ENCODE data around the gene CD93. TPM values are rescaled to one million over a fixed set of nuclear protein-coding genes. Genes with fewer than 3 reads are reported as not detected.

Gene CD93
- total and polyA plus RNA-seq, 3 donors from 2014 or later, result 9.4 to 14.8 (median 14.2) TPM

DNA sequence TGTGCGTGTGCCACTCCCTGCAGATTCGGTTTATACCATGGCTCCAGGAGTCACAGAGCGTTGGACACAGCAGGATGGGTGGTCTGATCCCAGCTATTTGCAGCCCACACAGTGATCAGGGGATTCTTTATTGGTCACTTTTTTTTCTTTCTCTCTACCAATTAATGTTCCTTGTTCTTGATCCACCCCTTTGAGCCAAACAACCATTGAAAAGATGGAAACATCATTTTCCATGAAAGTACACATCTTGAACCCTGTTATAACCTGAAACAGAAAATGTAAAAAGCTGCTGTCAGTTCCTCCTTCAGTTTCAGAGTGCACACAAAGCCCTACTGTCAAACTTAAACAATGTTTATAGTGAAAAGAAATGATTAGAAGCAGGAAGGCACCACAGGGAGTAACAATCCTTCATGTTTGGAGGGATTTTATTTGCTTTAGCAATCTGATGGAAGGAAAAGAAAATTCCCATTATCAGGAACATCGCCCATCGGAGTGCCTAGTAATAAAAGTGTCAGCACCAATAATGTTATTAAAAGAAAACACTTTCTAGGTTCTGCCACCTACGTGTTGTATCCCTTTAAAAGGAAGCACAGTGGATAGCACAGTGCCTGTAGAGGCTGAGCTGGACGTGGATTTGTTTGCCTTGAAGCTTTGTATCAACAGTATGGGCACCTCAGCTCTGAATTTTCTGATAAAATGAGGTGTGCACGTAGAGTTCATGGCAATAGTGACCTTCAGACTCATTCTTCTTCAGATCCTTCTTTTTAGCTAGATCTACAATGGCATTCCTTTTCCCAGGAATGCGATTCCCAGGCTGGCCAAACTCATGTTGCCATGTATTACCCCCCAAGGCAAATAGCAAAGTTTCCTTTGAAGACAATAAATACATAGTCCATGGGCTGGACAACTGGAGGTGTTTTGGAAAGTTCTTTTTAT, 20.6 kb downstream of the CD93 start:
- peaks cover 18% of the 10 kb centered on the region for H3K4me1 ChIP-seq
- no peak for DNase-seq
- no peak overlapping the region for H3K27ac ChIP-seq
- H3K27me3 ChIP-seq, result no peaks in the 10 kb centered on the region
- TF ChIP-seq, protein P1, sequence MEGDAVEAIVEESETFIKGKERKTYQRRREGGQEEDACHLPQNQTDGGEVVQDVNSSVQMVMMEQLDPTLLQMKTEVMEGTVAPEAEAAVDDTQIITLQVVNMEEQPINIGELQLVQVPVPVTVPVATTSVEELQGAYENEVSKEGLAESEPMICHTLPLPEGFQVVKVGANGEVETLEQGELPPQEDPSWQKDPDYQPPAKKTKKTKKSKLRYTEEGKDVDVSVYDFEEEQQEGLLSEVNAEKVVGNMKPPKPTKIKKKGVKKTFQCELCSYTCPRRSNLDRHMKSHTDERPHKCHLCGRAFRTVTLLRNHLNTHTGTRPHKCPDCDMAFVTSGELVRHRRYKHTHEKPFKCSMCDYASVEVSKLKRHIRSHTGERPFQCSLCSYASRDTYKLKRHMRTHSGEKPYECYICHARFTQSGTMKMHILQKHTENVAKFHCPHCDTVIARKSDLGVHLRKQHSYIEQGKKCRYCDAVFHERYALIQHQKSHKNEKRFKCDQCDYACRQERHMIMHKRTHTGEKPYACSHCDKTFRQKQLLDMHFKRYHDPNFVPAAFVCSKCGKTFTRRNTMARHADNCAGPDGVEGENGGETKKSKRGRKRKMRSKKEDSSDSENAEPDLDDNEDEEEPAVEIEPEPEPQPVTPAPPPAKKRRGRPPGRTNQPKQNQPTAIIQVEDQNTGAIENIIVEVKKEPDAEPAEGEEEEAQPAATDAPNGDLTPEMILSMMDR (IDR thresholded peaks at IDR 0.05), result no peak
- no peak for TF ChIP-seq POLR2A (IDR thresholded peaks at IDR 0.05)
- intact Hi-C loops (cut with DNase I; ENCODE audit: low total_unique reads), result loop anchor here (10.0 kb wide), 1 partner anchor 371 kb away; no protein-coding TSS in a partner anchor
- WGBS, 2 donors, result 78 to 86% methylated on average over 9 of the region's 9 CpGs
- H3K36me3 ChIP-seq (ENCODE audit: low read depth, missing control alignments), result no peaks in the 10 kb centered on the region
- H3K9me3 ChIP-seq, result no peaks in the 10 kb centered on the region
- no peak overlapping the region for H3K4me3 ChIP-seq

DNA sequence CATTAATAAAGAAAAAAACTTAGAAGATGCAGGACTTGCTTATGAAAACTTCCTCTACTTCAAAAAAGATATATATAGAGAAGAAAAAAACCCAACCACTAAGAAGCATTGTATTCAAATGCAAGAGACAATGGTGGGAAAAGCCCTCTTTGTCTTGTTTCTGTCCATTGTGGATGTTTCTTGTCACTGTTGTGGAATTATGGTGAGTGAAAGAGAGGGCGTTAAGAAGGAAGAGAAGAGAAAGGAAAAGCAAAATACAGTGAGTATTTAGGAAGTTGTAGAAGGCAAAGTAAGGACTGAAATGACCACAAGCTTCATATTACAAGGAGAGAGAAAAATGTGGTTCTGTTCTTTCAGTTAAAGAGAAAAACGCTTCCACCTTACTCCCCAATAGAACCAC, 22.5 kb downstream of the CD93 start:
- DNase-seq, result no peak
- H3K4me1 ChIP-seq, result peaks cover 24% of the 10 kb centered on the region
- H3K4me3 ChIP-seq, result no peak overlapping the region
- H3K27me3 ChIP-seq, result no peaks in the 10 kb centered on the region
- intact Hi-C loops (cut with DNase I; ENCODE audit: low total_unique reads), result loop anchor here (10.0 kb wide), 1 partner anchor 369 kb away; no protein-coding TSS in a partner anchor
- H3K36me3 ChIP-seq (ENCODE audit: low read depth, missing control alignments), result no peaks in the 10 kb centered on the region
- no peak for TF ChIP-seq POLR2A (IDR thresholded peaks at IDR 0.05)
- TF ChIP-seq, protein P1 (IDR thresholded peaks at IDR 0.05), result no peak
- H3K27ac ChIP-seq, result no peak overlapping the region
- WGBS, 2 donors, result 80 to 85% methylated on average over 2 of the region's 2 CpGs
- no peaks in the 10 kb centered on the region for H3K9me3 ChIP-seq

- DNase-seq, result no peak
- WGBS, 2 donors, result 81 to 87% methylated on average over 3 of the region's 3 CpGs
- no peak overlapping the region for H3K4me3 ChIP-seq
- H3K9me3 ChIP-seq, result no peaks in the 10 kb centered on the region
- peaks cover 24% of the 10 kb centered on the region for H3K4me1 ChIP-seq
- H3K36me3 ChIP-seq (ENCODE audit: low read depth, missing control alignments), result no peaks in the 10 kb centered on the region
- TF ChIP-seq, protein P1 (IDR thresholded peaks at IDR 0.05), result no peak
- no peak for TF ChIP-seq POLR2A (IDR thresholded peaks at IDR 0.05)
- no peaks in the 10 kb centered on the region for H3K27me3 ChIP-seq
- intact Hi-C loops (cut with DNase I; ENCODE audit: low total_unique reads), result loop anchor here (10.0 kb wide), 1 partner anchor 368 kb away; no protein-coding TSS in a partner anchor
- H3K27ac ChIP-seq, result no peak overlapping the region
Observed at GRCh38 chr20:23063168-23063567, 23.0 kb downstream of the CD93 start.

- no peaks in the 10 kb centered on the region for H3K27me3 ChIP-seq
- H3K9me3 ChIP-seq, result no peaks in the 10 kb centered on the region
- no peaks in the 10 kb centered on the region for H3K36me3 ChIP-seq (ENCODE audit: low read depth, missing control alignments)
- H3K4me1 ChIP-seq, result peaks cover 24% of the 10 kb centered on the region
- no peak for TF ChIP-seq POLR2A (IDR thresholded peaks at IDR 0.05)
- TF ChIP-seq, protein P1 (IDR thresholded peaks at IDR 0.05), result no peak
- H3K4me3 ChIP-seq, result no peak overlapping the region
- intact Hi-C loops (cut with DNase I; ENCODE audit: low total_unique reads), result loop anchor here (10.0 kb wide), 1 partner anchor 368 kb away; no protein-coding TSS in a partner anchor
- H3K27ac ChIP-seq, result no peak overlapping the region
- DNase-seq, result no peak
Observed at GRCh38 chr20:23062632-23063031, 23.5 kb downstream of the CD93 start.

Measured in testis (tissue), 3 donors.